Tibial nerve (tissue), 4 donors: ENCODE measurements around the gene SETD7. TPM values are rescaled to one million over a fixed set of nuclear protein-coding genes. Genes with fewer than 3 reads are reported as not detected.

Experiments
- DNase-seq, 2 donors: peaks; one replicate each; pipeline ENCODE4 v3.0.0-alpha.2; 2019; ENCODE audit warnings: low spot score in 2 of 2
- H3K27ac ChIP-seq, 4 donors: fragments of 200-600 bp; sonication (generic) in 3 of 4; one replicate each; pipeline ENCODE4 v1.5.1; 2017 to 2019; ENCODE audit warnings: mild to moderate bottlenecking in 1 of 4
- H3K27me3 ChIP-seq, 2 donors: fragments of 200-600 bp; sonication (generic) in 1 of 2; one replicate each; pipeline versions ENCODE4 v1.5.1 to v1.6.0; 2017 to 2019
- H3K36me3 ChIP-seq, 3 donors: fragments of 200-600 bp; sonication (generic); one replicate each; pipeline ENCODE4 v1.5.1; 2018 to 2019
- H3K4me1 ChIP-seq, 4 donors: fragments of 200-600 bp; sonication (generic) in 3 of 4; one replicate each; pipeline ENCODE4 v1.5.1; 2017 to 2019
- H3K4me3 ChIP-seq, 4 donors: fragments of 200-600 bp; sonication (generic) in 3 of 4; one replicate each; pipeline ENCODE4 v1.5.1; 2017 to 2019; ENCODE audit warnings: mild to moderate bottlenecking in 1 of 4, moderate library complexity in 1 of 4
- H3K9me3 ChIP-seq, 4 donors: fragments of 200-600 bp; sonication (generic) in 3 of 4; one replicate each; pipeline ENCODE4 v1.5.1; 2017 to 2019
- CTCF ChIP-seq, 5 experiments: fragments of 200-600 bp in 3 of 5; fragments of 450-650 bp in 2 of 5; sonication (generic) in 3 of 5; IDR thresholded peaks; one replicate each; pipeline ENCODE4 v1.5.1; 2016 to 2019; ENCODE audit warnings: antibody characterized with exemption in 5 of 5, mild to moderate bottlenecking in 3 of 5, moderate library complexity in 2 of 5
- EP300 ChIP-seq, 2 donors: sonication (generic); formaldehyde crosslinking; IDR thresholded peaks; one replicate each; pipeline ENCODE4 v1.6.1; 2017; ENCODE audit warnings: antibody characterized with exemption in 2 of 2, mild to moderate bottlenecking in 1 of 2
- POLR2A ChIP-seq, 2 donors: fragments of 450-650 bp; IDR thresholded peaks; one replicate each; pipeline ENCODE4 v1.6.1; 2017; ENCODE audit warnings: antibody characterized with exemption in 2 of 2, mild to moderate bottlenecking in 2 of 2, moderate library complexity in 2 of 2
- WGBS, 2 donors: methylation state at CpG; one replicate each; pipeline ENCODE4 v1.1.5; 2018; 5-methylcytosine and 5-hydroxymethylcytosine counted together
- total RNA-seq, 4 donors: library from RNA; depleted of rRNA; stranded (reverse); fragments of >200 nt; gene quantifications; one replicate each; pipeline ENCODE4 v1.1.0, GENCODE V29; 2016

The SETD7 gene
- total RNA-seq, 4 donors from 2014 or later, result 49.2 to 81.4 (median 65.7) TPM

GRCh38 chr4:139563515-139563914 lies 7.5 kb upstream of the SETD7 start:
- Histone ChIP-seq H3K9me3 (no peaks in the 10 kb centered on the region), H3K4me3 (no peak overlapping the region), H3K4me1 (peaks cover 0 to 18% (median 4%) of the 10 kb centered on the region in 4 donors), H3K36me3 (no peaks in the 10 kb centered on the region), H3K27ac (no peak overlapping the region), H3K27me3 (no peaks in the 10 kb centered on the region)
- WGBS, 2 donors, result 84 to 92% methylated on average over 2 of the region's 2 CpGs
- no peak for DNase-seq
- TF ChIP-seq CTCF (IDR thresholded peaks at IDR 0.05) (no peak), POLR2A (IDR thresholded peaks at IDR 0.05) (no peak), EP300 (IDR thresholded peaks at IDR 0.05) (no peak)

GRCh38 chr4:139562839-139563238 lies 6.8 kb upstream of the SETD7 start:
- DNase-seq, result no peak
- no peaks in the 10 kb centered on the region for H3K27me3 ChIP-seq
- 93 to 94% methylated on average over 3 of the region's 3 CpGs for WGBS, 2 donors
- no peak overlapping the region for H3K4me3 ChIP-seq
- no peaks in the 10 kb centered on the region for H3K9me3 ChIP-seq
- no peak overlapping the region for H3K27ac ChIP-seq
- peaks cover 0 to 24% (median 6%) of the 10 kb centered on the region in 4 donors for H3K4me1 ChIP-seq
- no peaks in the 10 kb centered on the region for H3K36me3 ChIP-seq
- TF ChIP-seq EP300 (IDR thresholded peaks at IDR 0.05), result no peak
- TF ChIP-seq CTCF (IDR thresholded peaks at IDR 0.05), result no peak
- TF ChIP-seq POLR2A (IDR thresholded peaks at IDR 0.05), result no peak

GRCh38 chr4:139562067-139562684 lies 6.2 kb upstream of the SETD7 start:
- Histone ChIP-seq H3K27me3 (no peaks in the 10 kb centered on the region), H3K4me3 (no peak overlapping the region), H3K9me3 (no peaks in the 10 kb centered on the region), H3K36me3 (no peaks in the 10 kb centered on the region), H3K27ac (no peak overlapping the region), H3K4me1 (peaks cover 0 to 31% (median 9%) of the 10 kb centered on the region in 4 donors)
- 88 to 92% methylated on average over 3 of the region's 3 CpGs for WGBS, 2 donors
- DNase-seq, result no peak
- TF ChIP-seq CTCF (IDR thresholded peaks at IDR 0.05) (no peak), EP300 (IDR thresholded peaks at IDR 0.05) (no peak), POLR2A (IDR thresholded peaks at IDR 0.05) (no peak)

GRCh38 chr4:139560406-139561104 lies 4.5 kb upstream of the SETD7 start:
- Histone ChIP-seq H3K27ac (peak overlapping the region in 2 of 4 donors; percentile 22 to 52), H3K27me3 (no peaks in the 10 kb centered on the region), H3K4me1 (peaks cover 0 to 33% (median 9%) of the 10 kb centered on the region in 4 donors), H3K9me3 (no peaks in the 10 kb centered on the region), H3K36me3 (no peaks in the 10 kb centered on the region), H3K4me3 (peak overlapping the region in 1 of 4 donors; percentile 14)
- DNase-seq, result no peak
- TF ChIP-seq EP300 (IDR thresholded peaks at IDR 0.05) (peak in 1 of 2 donors; percentile 35), CTCF (IDR thresholded peaks at IDR 0.05) (no peak), POLR2A (IDR thresholded peaks at IDR 0.05) (no peak)
- 39 to 46% methylated on average over 6 of the region's 6 CpGs for WGBS, 2 donors

- Histone ChIP-seq H3K9me3 (no peaks in the 10 kb centered on the region), H3K4me1 (peaks cover 0 to 33% (median 9%) of the 10 kb centered on the region in 4 donors), H3K4me3 (no peak overlapping the region), H3K27me3 (no peaks in the 10 kb centered on the region), H3K36me3 (no peaks in the 10 kb centered on the region), H3K27ac (peak overlapping the region in 2 of 4 donors; percentile 49 to 50)
- TF ChIP-seq POLR2A (IDR thresholded peaks at IDR 0.05) (no peak), EP300 (IDR thresholded peaks at IDR 0.05) (no peak), CTCF (IDR thresholded peaks at IDR 0.05) (no peak)
- no peak for DNase-seq
- WGBS, 2 donors, result 81 to 82% methylated on average over 6 of the region's 6 CpGs
Observed at GRCh38 chr4:139559687-139560086, 3.7 kb upstream of the SETD7 start.
